ENCODE data around the gene POLDIP3. TPM values are rescaled to one million over a fixed set of nuclear protein-coding genes. Genes with fewer than 3 reads are reported as not detected.
A peak's percentile ranks its signal among the peaks of the same experiment; 100 is the strongest.
"Not testable (repeated sequence)": the region's sequence is repeated elsewhere in the genome, so short reads cannot be mapped to it uniquely, and the experiment has no call there.

The POLDIP3 gene
- total and polyA plus RNA-seq, 8 donors: 21.6 to 60.8 (median 34.8) TPM

GRCh38 chr22:42552294-42552647, 62.4 kb downstream of the POLDIP3 start:
- DNase-seq; H3K9me3 ChIP-seq; H3K36me3 ChIP-seq; intact Hi-C loops (cut with DNase I; ENCODE audit: low total_unique reads): not testable (repeated sequence)
- Histone ChIP-seq H3K27ac (peak overlapping the region in 1 of 5 donors; percentile 63), H3K4me1 (peaks cover 12 to 18% (median 17%) of the 10 kb centered on the region in 4 donors), H3K4me3 (peak overlapping the region in 1 of 4 donors; percentile 24), H3K27me3 (peaks cover 0 to 14% (median 0%) of the 10 kb centered on the region in 3 donors)
- 80 to 90% (median 83%) methylated on average over 6 of the region's 6 CpGs for WGBS, 5 donors
- TF ChIP-seq CTCF (IDR thresholded peaks at IDR 0.05): peak in 1 of 7 experiments; percentile 4

- no peak for TF ChIP-seq EP300 (IDR thresholded peaks at IDR 0.05)
- no peak for TF ChIP-seq POLR2A (IDR thresholded peaks at IDR 0.05)
- TF ChIP-seq POLR2AphosphoS5 (IDR thresholded peaks at IDR 0.05): no peak
- no peak for TF ChIP-seq CTCF (IDR thresholded peaks at IDR 0.05)
- H3K4me1 ChIP-seq: peaks cover 12 to 17% (median 17%) of the 10 kb centered on the region in 4 donors
- DNase-seq: no peak
- WGBS, 5 donors: 73 to 84% (median 80%) methylated on average over 7 to 11 of the region's 11 CpGs
- no peaks in the 10 kb centered on the region for H3K9me3 ChIP-seq
- peaks cover 0 to 14% (median 0%) of the 10 kb centered on the region in 3 donors for H3K27me3 ChIP-seq
- intact Hi-C loops (cut with DNase I; ENCODE audit: low total_unique reads): no loop called here
- H3K4me3 ChIP-seq: no peak overlapping the region
- H3K27ac ChIP-seq: no peak overlapping the region
- no peaks in the 10 kb centered on the region for H3K36me3 ChIP-seq
These were observed 65.2 kb downstream of the POLDIP3 start for GRCh38 chr22:42549331-42550060.

- TF ChIP-seq POLR2AphosphoS5 (IDR thresholded peaks at IDR 0.05) (no peak), CTCF (IDR thresholded peaks at IDR 0.05) (no peak), POLR2A (IDR thresholded peaks at IDR 0.05) (no peak), EP300 (IDR thresholded peaks at IDR 0.05) (no peak)
- Histone ChIP-seq H3K36me3 (no peaks in the 10 kb centered on the region), H3K27ac (no peak overlapping the region), H3K4me1 (peaks cover 6 to 12% (median 9%) of the 10 kb centered on the region in 4 donors), H3K9me3 (no peaks in the 10 kb centered on the region), H3K27me3 (peaks cover 0 to 14% (median 0%) of the 10 kb centered on the region in 3 donors), H3K4me3 (no peak overlapping the region)
- no peak for DNase-seq
- WGBS, 5 donors: 64 to 79% (median 72%) methylated on average over 19 of the region's 19 CpGs
- intact Hi-C loops (cut with DNase I; ENCODE audit: low total_unique reads): no loop called here
These were observed 65.9 kb downstream of the POLDIP3 start for GRCh38 chr22:42548597-42549330.

GRCh38 chr22:42548126-42548525, 66.6 kb downstream of the POLDIP3 start:
- H3K36me3 ChIP-seq; intact Hi-C loops (cut with DNase I; ENCODE audit: low total_unique reads); H3K27ac ChIP-seq; H3K4me3 ChIP-seq; H3K4me1 ChIP-seq; DNase-seq; H3K9me3 ChIP-seq: not testable (repeated sequence)
- 31 to 52% (median 39%) methylated on average over 5 to 6 of the region's 6 CpGs for WGBS, 5 donors
- H3K27me3 ChIP-seq: peaks cover 0 to 14% (median 0%) of the 10 kb centered on the region in 3 donors
